HepG2 (cell line): Measurements from ENCODE around the gene PDZD7. TPM values are rescaled to one million over a fixed set of nuclear protein-coding genes. Genes with fewer than 3 reads are reported as not detected.

Source experiments
- HOXA5 ChIP-seq: sonication (generic); formaldehyde crosslinking; IDR thresholded peaks from 2 replicates; pipeline ENCODE4 v1.4.0; 2020; ENCODE audit warnings: missing genetic modification reagents
- KLF12 ChIP-seq: sonication (generic); formaldehyde crosslinking; IDR thresholded peaks from 2 replicates; pipeline ENCODE4 v1.4.0; 2020; ENCODE audit warnings: missing genetic modification reagents, borderline replicate concordance
- MAZ ChIP-seq, 2 experiments: sonication (generic) in 1 of 2; formaldehyde crosslinking in 1 of 2; IDR thresholded peaks; 2 replicates each; pipeline versions ENCODE4 v1.5.0 to v1.6.1; 2012 to 2020; ENCODE audit warnings: low read depth in 2 of 2, mild to moderate bottlenecking in 2 of 2, borderline replicate concordance in 1 of 2, improper control_type of control experiment in 1 of 2, low read length in 1 of 2, missing genetic modification reagents in 1 of 2, moderate library complexity in 1 of 2
- MLXIP ChIP-seq: sonication (generic); formaldehyde crosslinking; IDR thresholded peaks from 2 replicates; pipeline ENCODE4 v1.9.0; 2021; ENCODE audit warnings: missing genetic modification reagents, borderline replicate concordance
- MXD4 ChIP-seq: IDR thresholded peaks from 2 replicates; pipeline ENCODE4 v1.6.1; 2016; ENCODE audit warnings: mild to moderate bottlenecking, missing biosample characterization, missing genetic modification reagents
- NCOA2 ChIP-seq: sonication (generic); formaldehyde crosslinking; IDR thresholded peaks from 2 replicates; pipeline ENCODE4 v1.8.0; 2022; ENCODE audit warnings: inconsistent platforms
- PAXIP1 ChIP-seq: sonication (generic); formaldehyde crosslinking; conservative IDR thresholded peaks from 2 replicates; pipeline ENCODE4 v1.4.0; 2020; ENCODE audit warnings: mild to moderate bottlenecking, missing genetic modification reagents, moderate library complexity
- POLR2G ChIP-seq: fragments of 200-400 bp; formaldehyde crosslinking; IDR thresholded peaks from 2 replicates; pipeline ENCODE4 v1.6.1; 2018; ENCODE audit warnings: mild to moderate bottlenecking, low read depth, low read length, moderate library complexity
- RNF2 ChIP-seq: fragments of 450-650 bp; conservative IDR thresholded peaks from 2 replicates; pipeline ENCODE4 v1.6.1; 2016; ENCODE audit warnings: low read depth
- ZBTB10 ChIP-seq: sonication (generic); formaldehyde crosslinking; IDR thresholded peaks from 2 replicates; pipeline ENCODE4 v1.4.0; 2020; ENCODE audit warnings: missing genetic modification reagents, borderline replicate concordance
- ZBTB38 ChIP-seq: sonication (generic); formaldehyde crosslinking; IDR thresholded peaks from 2 replicates; pipeline ENCODE4 v1.5.1; 2020; ENCODE audit warnings: mild to moderate bottlenecking, missing genetic modification reagents
- ZMYM2 ChIP-seq: sonication (generic); formaldehyde crosslinking; IDR thresholded peaks from 2 replicates; pipeline ENCODE4 v1.8.0; 2022; ENCODE audit warnings: mild to moderate bottlenecking, missing genetic modification reagents
- ZNF124 ChIP-seq: sonication (generic); formaldehyde crosslinking; IDR thresholded peaks from 2 replicates; pipeline ENCODE4 v1.4.0; 2020; ENCODE audit warnings: missing genetic modification reagents
- ZNF296 ChIP-seq: sonication (generic); formaldehyde crosslinking; conservative IDR thresholded peaks from 2 replicates; pipeline ENCODE4 v1.5.0; 2020; ENCODE audit warnings: mild to moderate bottlenecking, missing genetic modification reagents
- ZNF556 ChIP-seq: sonication (generic); formaldehyde crosslinking; IDR thresholded peaks from 2 replicates; pipeline ENCODE4 v1.4.0; 2020; ENCODE audit warnings: mild to moderate bottlenecking, missing genetic modification reagents, borderline replicate concordance
- ZNF674 ChIP-seq: sonication (generic); formaldehyde crosslinking; IDR thresholded peaks from 2 replicates; pipeline ENCODE4 v1.5.0; 2020; ENCODE audit warnings: low read depth, mild to moderate bottlenecking, missing genetic modification reagents
- ZNF761 ChIP-seq: sonication (generic); formaldehyde crosslinking; conservative IDR thresholded peaks from 2 replicates; pipeline ENCODE4 v1.4.0; 2020; ENCODE audit warnings: mild to moderate bottlenecking, missing genetic modification reagents
- ZNF781 ChIP-seq: sonication (generic); formaldehyde crosslinking; IDR thresholded peaks from 2 replicates; pipeline ENCODE4 v1.5.1; 2020; ENCODE audit warnings: borderline replicate concordance, mild to moderate bottlenecking, missing genetic modification reagents; ENCODE audit errors: not compliant biosample characterization
- ZNF782 ChIP-seq: sonication (generic); formaldehyde crosslinking; IDR thresholded peaks from 2 replicates; pipeline ENCODE4 v1.4.0; 2020; ENCODE audit warnings: missing genetic modification reagents, mild to moderate bottlenecking, borderline replicate concordance
- polyA plus RNA-seq, 8 experiments: library from polyadenylated mRNA; depleted of rRNA in 3 of 8; stranded (reverse) in 7 of 8; unstranded in 1 of 8; fragments of >200 nt; fragmentation: Illumina TruSeq in 4 of 8; extraction: Trizol in 4 of 8; gene quantifications; 2 replicates each; pipeline versions ENCODE4 v1.2.1 to v1.2.3, GENCODE V29; 2011 to 2016; ENCODE audit warnings: low read depth in 4 of 8, missing spikeins in 1 of 8, mixed read lengths in 1 of 8; ENCODE audit not compliant: insufficient read depth in 1 of 8
- total RNA-seq, 5 experiments: library from RNA; depleted of rRNA; stranded (reverse); fragments of >200 nt; fragmentation: Illumina TruSeq; extraction: Trizol; gene quantifications; 2 replicates each; pipeline ENCODE4 v1.2.3, GENCODE V29; 2016; ENCODE audit warnings: low read depth in 1 of 5

The PDZD7 gene
- total and polyA plus RNA-seq, 2 of the 13 experiments (the other 11 are each of a cell fraction or from before 2014, with no cell fraction given), result 0.58 to 0.73 TPM

- TF ChIP-seq MLXIP, result no peak
- peak; percentile 14; the same call in 1 of the 2 replicates for TF ChIP-seq NCOA2 (CRISPR knock-in tag)
- TF ChIP-seq MXD4 (CRISPR knock-in tag), result peak; percentile 64; the same call in 1 of the 2 replicates
- TF ChIP-seq ZBTB10 (CRISPR knock-in tag), result no peak
- 0 out of 2 replicates have a peak, but pooled peaks have one; percentile 38 for TF ChIP-seq RNF2
- 0 out of 2 replicates have a peak, but pooled peaks have one; percentile 33 for TF ChIP-seq ZNF124 (CRISPR knock-in tag)
- peak; percentile 55; the same call in 1 of the 2 replicates for TF ChIP-seq KLF12 (CRISPR knock-in tag)
- TF ChIP-seq ZNF781 (CRISPR knock-in tag), result no peak
- no peak for TF ChIP-seq ZNF296 (CRISPR knock-in tag)
- TF ChIP-seq POLR2G, result peak; percentile 71
- TF ChIP-seq ZMYM2 (CRISPR knock-in tag), result no peak
- peak; percentile 54; the same call in 1 of the 2 replicates for TF ChIP-seq MAZ (IDR thresholded peaks at IDR 0.05; ENCODE audit: borderline replicate concordance, low read depth, low read length)
- TF ChIP-seq MAZ (CRISPR knock-in tag; IDR thresholded peaks at IDR 0.05; ENCODE audit: low read depth), result peak; percentile 74; the same call in 1 of the 2 replicates
- peak; percentile 82; the same call in 1 of the 2 replicates for TF ChIP-seq ZNF782 (CRISPR knock-in tag)
- no peak for TF ChIP-seq ZNF674
- TF ChIP-seq ZNF556 (CRISPR knock-in tag), result peak; percentile 80; the same call in 1 of the 2 replicates
- TF ChIP-seq PAXIP1, result peak; percentile 33; the same call in 1 of the 2 replicates
- peak; percentile 59 for TF ChIP-seq ZBTB38 (CRISPR knock-in tag)
- TF ChIP-seq ZNF761 (CRISPR knock-in tag), result 0 out of 2 replicates have a peak, but pooled peaks have one; percentile 55
- peak; percentile 45; the same call in 1 of the 2 replicates for TF ChIP-seq HOXA5 (CRISPR knock-in tag)
Observed at GRCh38 chr10:100998991-100999741, 31.8 kb downstream of the PDZD7 start (continued).
